ENCODE results near the gene MUC16.

GRCh38 chr19:8986296-8986695, 23.9 kb downstream of the MUC16 start:
- TF ChIP-seq ZNF292 (tag by site-specific recombination; IDR thresholded peaks at IDR 0.05; ENCODE audit: borderline replicate concordance, low read depth), result no peak
- TF ChIP-seq ZNF416 (tag by site-specific recombination; IDR thresholded peaks at IDR 0.05), result no peak
- no peak for TF ChIP-seq ZBTB8A (tag by site-specific recombination; IDR thresholded peaks at IDR 0.05)
- no peak for TF ChIP-seq ZSCAN16 (tag by site-specific recombination; IDR thresholded peaks at IDR 0.05)
- no peak for TF ChIP-seq ZNF114 (tag by site-specific recombination; IDR thresholded peaks at IDR 0.05)

All from HEK293 (cell line).